Smooth muscle cell (in vitro differentiated cells): ENCODE data around the gene NFASC. TPM values are rescaled to one million over a fixed set of nuclear protein-coding genes. Genes with fewer than 3 reads are reported as not detected.

Source experiments
- DNase-seq: peaks from one replicate; lab custom pipeline; 2025; ENCODE audit not compliant: unreplicated experiment; lab: John Stamatoyannopoulos, UW
- H2AFZ ChIP-seq: fragments of 200-600 bp; sonication (generic); 2 replicates; pipeline ENCODE4 v1.6.0; 2016; ENCODE audit warnings: antibody characterized with exemption, low read depth, mild to moderate bottlenecking
- H3F3A ChIP-seq: fragments of 200-600 bp; sonication (generic); 2 replicates; pipeline ENCODE4 v1.6.0; 2017; ENCODE audit warnings: antibody characterized with exemption, low read depth
- H3K27ac ChIP-seq: fragments of 200-600 bp; sonication (generic); 2 replicates; pipeline ENCODE4 v1.5.1; 2016; ENCODE audit warnings: low read depth, mild to moderate bottlenecking
- H3K27me3 ChIP-seq: fragments of 200-600 bp; sonication (generic); 2 replicates; pipeline ENCODE4 v1.6.1; 2016; ENCODE audit warnings: low read depth, mild to moderate bottlenecking
- H3K36me3 ChIP-seq: fragments of 200-600 bp; sonication (generic); 2 replicates; pipeline ENCODE4 v1.5.1; 2016; ENCODE audit warnings: low read depth
- H3K4me1 ChIP-seq: fragments of 200-600 bp; sonication (generic); 2 replicates; pipeline ENCODE4 v1.5.1; 2016; ENCODE audit warnings: low read depth
- H3K4me2 ChIP-seq: fragments of 200-600 bp; sonication (generic); 2 replicates; pipeline ENCODE4 v1.6.0; 2016; ENCODE audit warnings: mild to moderate bottlenecking
- H3K4me3 ChIP-seq: fragments of 200-600 bp; sonication (generic); 2 replicates; pipeline ENCODE4 v1.5.1; 2016; ENCODE audit warnings: mild to moderate bottlenecking
- H3K79me2 ChIP-seq: fragments of 200-600 bp; sonication (generic); 2 replicates; pipeline ENCODE4 v1.6.0; 2016; ENCODE audit warnings: low read depth, mild to moderate bottlenecking
- H3K9ac ChIP-seq: fragments of 200-600 bp; sonication (generic); 2 replicates; pipeline ENCODE4 v1.6.0; 2016; ENCODE audit warnings: low read depth
- H3K9me3 ChIP-seq: fragments of 200-600 bp; sonication (generic); replicated peaks from 2 replicates; pipeline ENCODE4 v1.5.1; 2016; ENCODE audit warnings: low read depth
- H4K20me1 ChIP-seq: fragments of 200-600 bp; sonication (generic); 2 replicates; pipeline ENCODE4 v1.6.0; 2016; ENCODE audit warnings: low read depth
- CTCF ChIP-seq: fragments of 200-600 bp; sonication (generic); IDR thresholded peaks from 2 replicates; pipeline ENCODE4 v1.5.1; 2017; ENCODE audit warnings: borderline replicate concordance, mild to moderate bottlenecking, antibody characterized with exemption; ENCODE audit not compliant: insufficient read depth, poor library complexity, severe bottlenecking
- whole genome bisulfite sequencing: methylation state at CpG from one replicate; pipeline ENCODE4 v1.1.7; 2016; ENCODE audit warnings: low lambda C conversion rate; 5-methylcytosine and 5-hydroxymethylcytosine counted together
- polyA plus RNA-seq: library from polyadenylated mRNA; unstranded; fragments of >200 nt; fragmentation: Nextera tagmentation; extraction: Ambion mirVana; gene quantifications from 2 replicates; pipeline ENCODE4 v1.2.1, GENCODE V29; 2016
- total RNA-seq: library from RNA; depleted of rRNA; stranded (reverse); fragments of >200 nt; gene quantifications from 2 replicates; pipeline ENCODE4 v1.2.3, GENCODE V29; 2014

NFASC gene
- total and polyA plus RNA-seq, 2 experiments from 2014 or later, result 0.09 to 0.63 TPM

GRCh38 chr1:204900721-204901120 lies 30.1 kb downstream of the NFASC start:
- TF ChIP-seq CTCF, result no peak
- Histone ChIP-seq H2AFZ (no peak overlapping the region), H3F3A (no peaks in the 10 kb centered on the region), H3K4me3 (no peak overlapping the region), H3K9me3 (no peaks in the 10 kb centered on the region), H3K36me3 (no peaks in the 10 kb centered on the region), H3K9ac (no peak overlapping the region), H3K79me2 (no peaks in the 10 kb centered on the region), H3K27me3 (peaks cover 76% of the 10 kb centered on the region), H3K4me2 (no peak overlapping the region), H3K4me1 (no peaks in the 10 kb centered on the region), H4K20me1 (no peaks in the 10 kb centered on the region), H3K27ac (no peak overlapping the region)
- 93% methylated on average over 2 of the region's 2 CpGs for WGBS
- no peak for DNase-seq

GRCh38 chr1:204902671-204903070 lies 32.0 kb downstream of the NFASC start:
- no peaks in the 10 kb centered on the region for H3K36me3 ChIP-seq
- H3K79me2 ChIP-seq, result no peaks in the 10 kb centered on the region
- H3K9me3 ChIP-seq, result no peaks in the 10 kb centered on the region
- H2AFZ ChIP-seq, result no peak overlapping the region
- DNase-seq, result no peak
- no peaks in the 10 kb centered on the region for H3K4me1 ChIP-seq
- TF ChIP-seq CTCF, result no peak
- H3F3A ChIP-seq, result no peaks in the 10 kb centered on the region
- H3K27me3 ChIP-seq, result peaks cover 73% of the 10 kb centered on the region
- H4K20me1 ChIP-seq, result no peaks in the 10 kb centered on the region
- H3K27ac ChIP-seq, result no peak overlapping the region
- H3K4me2 ChIP-seq, result no peak overlapping the region
- H3K9ac ChIP-seq, result no peak overlapping the region
- WGBS, result 91% methylated on average over 6 of the region's 6 CpGs
- no peak overlapping the region for H3K4me3 ChIP-seq

DNA sequence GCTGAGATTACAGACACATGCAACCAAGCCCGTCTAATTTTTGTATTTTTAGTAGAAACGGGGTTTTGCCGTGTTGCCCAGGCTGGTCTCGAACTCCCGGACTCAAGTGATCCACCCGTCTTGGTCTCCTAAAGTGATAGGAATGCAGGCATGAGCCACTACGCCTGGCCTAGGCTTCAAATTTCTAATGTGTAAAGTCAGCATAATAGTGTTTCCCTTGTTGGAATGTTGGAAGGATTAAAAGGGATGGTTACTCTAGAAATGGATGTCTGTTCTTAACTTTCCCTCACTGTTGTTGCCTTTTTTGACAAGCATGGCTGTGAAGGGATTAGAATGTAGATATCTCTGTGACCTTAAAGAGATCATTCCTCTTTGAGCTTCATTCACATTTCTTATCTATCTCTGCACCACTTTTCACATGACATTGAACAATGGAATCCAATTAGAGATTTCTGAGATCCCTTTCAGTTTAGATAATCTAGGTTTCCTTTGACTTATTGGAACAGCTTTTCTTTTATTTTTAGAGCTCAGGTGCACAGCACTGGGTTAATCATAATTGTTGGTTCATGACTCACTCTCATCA lies 33.7 kb downstream of the NFASC start:
- H3K4me2 ChIP-seq, result no peak overlapping the region
- TF ChIP-seq CTCF, result no peak
- no peak overlapping the region for H3K4me3 ChIP-seq
- no peaks in the 10 kb centered on the region for H3K36me3 ChIP-seq
- H4K20me1 ChIP-seq, result no peaks in the 10 kb centered on the region
- no peaks in the 10 kb centered on the region for H3K9me3 ChIP-seq
- H3K27me3 ChIP-seq, result peaks cover 68% of the 10 kb centered on the region
- H3K79me2 ChIP-seq, result no peaks in the 10 kb centered on the region
- DNase-seq, result no peak
- no peaks in the 10 kb centered on the region for H3F3A ChIP-seq
- 85% methylated on average over 7 of the region's 7 CpGs for WGBS
- no peak overlapping the region for H3K27ac ChIP-seq
- no peaks in the 10 kb centered on the region for H3K4me1 ChIP-seq
- H2AFZ ChIP-seq, result no peak overlapping the region
- no peak overlapping the region for H3K9ac ChIP-seq

DNA sequence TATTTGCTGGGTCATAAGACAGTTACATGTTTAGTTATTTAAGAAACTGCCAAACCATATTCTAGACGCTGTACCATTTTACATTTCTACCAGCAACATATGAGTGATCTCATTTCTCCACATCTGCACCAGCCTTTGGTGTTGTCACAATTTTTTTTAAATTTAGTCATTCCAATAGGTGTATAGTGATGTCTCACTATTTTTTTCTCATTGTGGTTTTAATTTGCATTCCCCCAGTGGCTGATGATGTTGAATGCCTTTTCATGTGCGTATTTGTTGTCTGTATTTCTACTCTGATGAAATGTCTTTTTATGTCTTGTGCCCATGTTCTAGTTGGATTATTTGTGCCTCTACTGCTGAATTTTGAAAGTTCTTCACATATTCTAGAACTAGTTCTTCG lies 38.4 kb downstream of the NFASC start:
- no peaks in the 10 kb centered on the region for H3K9me3 ChIP-seq
- no peaks in the 10 kb centered on the region for H3F3A ChIP-seq
- H2AFZ ChIP-seq, result no peak overlapping the region
- H3K9ac ChIP-seq, result no peak overlapping the region
- H4K20me1 ChIP-seq, result no peaks in the 10 kb centered on the region
- H3K4me1 ChIP-seq, result no peaks in the 10 kb centered on the region
- no peak for TF ChIP-seq CTCF
- H3K27me3 ChIP-seq, result peaks cover 40% of the 10 kb centered on the region
- no peaks in the 10 kb centered on the region for H3K79me2 ChIP-seq
- no peak overlapping the region for H3K27ac ChIP-seq
- 87% methylated on average over 3 of the region's 3 CpGs for WGBS
- H3K4me2 ChIP-seq, result no peak overlapping the region
- no peak overlapping the region for H3K4me3 ChIP-seq
- no peak for DNase-seq
- H3K36me3 ChIP-seq, result no peaks in the 10 kb centered on the region
